ENCODE measurements around the gene CPZ.

GRCh38 chr4:8579526-8580320, 12.8 kb upstream of the CPZ start:
- TF ChIP-seq CTCF (conservative IDR thresholded peaks at IDR 0.05) = no peak
- TF ChIP-seq EZH2 (IDR thresholded peaks at IDR 0.05; ENCODE audit: low read depth) = no peak
